Stomach (tissue), 4 donors: Measurements from ENCODE around the gene MYOM1.

ENCODE experiments used
- POLR2AphosphoS5 ChIP-seq, 3 donors: sonication (generic); formaldehyde crosslinking; IDR thresholded peaks; one replicate each; pipeline ENCODE4 v1.6.1; 2016; ENCODE audit warnings: antibody characterized with exemption in 3 of 3
- TF ChIP-seq, protein P1 (sequence below), 7 experiments: fragments of 450-650 bp in 4 of 7; fragments of 200-600 bp in 3 of 7; sonication (generic) in 3 of 7; IDR thresholded peaks; one replicate each; pipeline ENCODE4 v1.5.1; 2016 to 2019; ENCODE audit warnings: antibody characterized with exemption in 7 of 7, control low read depth in 2 of 7, mild to moderate bottlenecking in 1 of 7

DNA sequence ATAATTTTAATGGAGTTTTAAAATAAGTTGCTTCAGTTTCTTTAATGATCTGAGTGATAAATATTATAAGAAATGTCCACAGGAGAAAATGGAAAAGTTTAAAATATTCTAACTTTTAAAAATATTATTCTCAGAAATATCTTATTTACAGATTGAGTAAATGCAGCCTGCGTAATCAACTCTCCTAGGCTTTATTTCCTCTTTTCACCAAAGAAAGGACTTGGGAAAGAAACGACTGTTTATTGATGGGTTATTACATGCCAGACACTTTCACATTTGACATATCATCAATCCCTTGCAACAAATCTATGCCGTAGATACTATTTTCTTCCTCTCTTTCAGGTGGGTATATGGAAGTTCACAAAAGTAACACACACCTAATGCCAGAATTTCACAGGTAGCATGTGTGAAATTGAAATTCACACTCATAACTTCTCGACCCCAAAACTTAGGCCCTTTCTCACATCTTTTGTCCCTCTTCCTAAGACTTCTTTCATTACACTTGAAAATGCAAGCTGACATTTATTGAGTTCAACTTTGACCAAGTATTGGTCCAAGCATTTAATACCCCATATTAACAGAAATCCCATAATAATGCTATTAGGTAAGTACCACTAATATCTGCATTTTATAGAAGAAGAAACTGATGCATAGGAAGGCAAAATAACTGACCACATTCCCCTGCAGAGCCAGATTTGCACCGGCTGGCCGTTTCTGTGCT, 49.2 kb downstream of the MYOM1 start:
- TF ChIP-seq, protein P1, sequence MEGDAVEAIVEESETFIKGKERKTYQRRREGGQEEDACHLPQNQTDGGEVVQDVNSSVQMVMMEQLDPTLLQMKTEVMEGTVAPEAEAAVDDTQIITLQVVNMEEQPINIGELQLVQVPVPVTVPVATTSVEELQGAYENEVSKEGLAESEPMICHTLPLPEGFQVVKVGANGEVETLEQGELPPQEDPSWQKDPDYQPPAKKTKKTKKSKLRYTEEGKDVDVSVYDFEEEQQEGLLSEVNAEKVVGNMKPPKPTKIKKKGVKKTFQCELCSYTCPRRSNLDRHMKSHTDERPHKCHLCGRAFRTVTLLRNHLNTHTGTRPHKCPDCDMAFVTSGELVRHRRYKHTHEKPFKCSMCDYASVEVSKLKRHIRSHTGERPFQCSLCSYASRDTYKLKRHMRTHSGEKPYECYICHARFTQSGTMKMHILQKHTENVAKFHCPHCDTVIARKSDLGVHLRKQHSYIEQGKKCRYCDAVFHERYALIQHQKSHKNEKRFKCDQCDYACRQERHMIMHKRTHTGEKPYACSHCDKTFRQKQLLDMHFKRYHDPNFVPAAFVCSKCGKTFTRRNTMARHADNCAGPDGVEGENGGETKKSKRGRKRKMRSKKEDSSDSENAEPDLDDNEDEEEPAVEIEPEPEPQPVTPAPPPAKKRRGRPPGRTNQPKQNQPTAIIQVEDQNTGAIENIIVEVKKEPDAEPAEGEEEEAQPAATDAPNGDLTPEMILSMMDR (IDR thresholded peaks at IDR 0.05), result no peak
- TF ChIP-seq POLR2AphosphoS5 (IDR thresholded peaks at IDR 0.05), result no peak
